ENCODE measurements around the gene EPB42.

The EPB42 gene

GRCh38 chr15:43214169-43214568 lies 6.6 kb downstream of the EPB42 start:
- Histone ChIP-seq H4K20me1 (ENCODE audit: insufficient read depth, low read length) (no peaks in the 10 kb centered on the region), H2AFZ (ENCODE audit: low read depth, low read length) (no peak overlapping the region), H3K27ac (ENCODE audit: low read length) (no peak overlapping the region), H3K4me1 (ENCODE audit: insufficient read depth, low read length) (no peaks in the 10 kb centered on the region), H3K79me2 (ENCODE audit: insufficient read depth, low read length) (no peaks in the 10 kb centered on the region), H3K27me3 (ENCODE audit: insufficient read depth, low read length, poor library complexity) (no peaks in the 10 kb centered on the region), H3K9ac (ENCODE audit: low read depth, low read length) (no peak overlapping the region), H3K4me2 (ENCODE audit: insufficient read depth, low read length) (no peak overlapping the region), H3K9me3 (ENCODE audit: insufficient read depth, low read length, severe bottlenecking) (no peaks in the 10 kb centered on the region), H3K4me3 (ENCODE audit: low read depth in 1 of 2, low read length in 2 of 2) (no peak overlapping the region), H3K36me3 (ENCODE audit: insufficient read depth, low read length) (no peaks in the 10 kb centered on the region)
- no peak for TF ChIP-seq CTCF (IDR thresholded peaks at IDR 0.05; ENCODE audit: borderline replicate concordance, extremely low read depth, low read length, poor library complexity, severe bottlenecking)
- TF ChIP-seq EZH2 (IDR thresholded peaks at IDR 0.05; ENCODE audit: borderline replicate concordance, low read depth, low read length, severe bottlenecking) = no peak
- DNase-seq (no peak), ATAC-seq (ENCODE audit: insufficient read depth, low read depth) (no peak)

GRCh38 chr15:43213466-43213865 lies 7.4 kb downstream of the EPB42 start:
- no peaks in the 10 kb centered on the region for H3K79me2 ChIP-seq (ENCODE audit: insufficient read depth, low read length)
- DNase-seq (no peak), ATAC-seq (ENCODE audit: insufficient read depth, low read depth) (no peak)
- no peak overlapping the region for H3K9ac ChIP-seq (ENCODE audit: low read depth, low read length)
- H3K4me2 ChIP-seq (ENCODE audit: insufficient read depth, low read length) = no peak overlapping the region
- TF ChIP-seq EZH2 (IDR thresholded peaks at IDR 0.05; ENCODE audit: borderline replicate concordance, low read depth, low read length, severe bottlenecking) (no peak), CTCF (IDR thresholded peaks at IDR 0.05; ENCODE audit: borderline replicate concordance, extremely low read depth, low read length, poor library complexity, severe bottlenecking) (no peak)
- H3K9me3 ChIP-seq (ENCODE audit: insufficient read depth, low read length, severe bottlenecking) = no peaks in the 10 kb centered on the region
- no peaks in the 10 kb centered on the region for H3K4me1 ChIP-seq (ENCODE audit: insufficient read depth, low read length)
- no peak overlapping the region for H2AFZ ChIP-seq (ENCODE audit: low read depth, low read length)
- no peaks in the 10 kb centered on the region for H4K20me1 ChIP-seq (ENCODE audit: insufficient read depth, low read length)
- no peaks in the 10 kb centered on the region for H3K27me3 ChIP-seq (ENCODE audit: insufficient read depth, low read length, poor library complexity)
- no peaks in the 10 kb centered on the region for H3K36me3 ChIP-seq (ENCODE audit: insufficient read depth, low read length)
- H3K27ac ChIP-seq (ENCODE audit: low read length) = no peak overlapping the region
- H3K4me3 ChIP-seq (ENCODE audit: low read depth in 1 of 2, low read length in 2 of 2) = no peak overlapping the region

GRCh38 chr15:43212951-43213350 lies 7.9 kb downstream of the EPB42 start:
- Histone ChIP-seq H2AFZ (ENCODE audit: low read depth, low read length) (no peak overlapping the region), H3K79me2 (ENCODE audit: insufficient read depth, low read length) (no peaks in the 10 kb centered on the region), H3K27ac (ENCODE audit: low read length) (no peak overlapping the region), H3K4me2 (ENCODE audit: insufficient read depth, low read length) (no peak overlapping the region), H4K20me1 (ENCODE audit: insufficient read depth, low read length) (no peaks in the 10 kb centered on the region), H3K4me3 (ENCODE audit: low read depth in 1 of 2, low read length in 2 of 2) (no peak overlapping the region), H3K36me3 (ENCODE audit: insufficient read depth, low read length) (no peaks in the 10 kb centered on the region), H3K9me3 (ENCODE audit: insufficient read depth, low read length, severe bottlenecking) (no peaks in the 10 kb centered on the region), H3K27me3 (ENCODE audit: insufficient read depth, low read length, poor library complexity) (no peaks in the 10 kb centered on the region), H3K9ac (ENCODE audit: low read depth, low read length) (no peak overlapping the region), H3K4me1 (ENCODE audit: insufficient read depth, low read length) (no peaks in the 10 kb centered on the region)
- ATAC-seq (ENCODE audit: insufficient read depth, low read depth) (no peak), DNase-seq (no peak)
- TF ChIP-seq EZH2 (IDR thresholded peaks at IDR 0.05; ENCODE audit: borderline replicate concordance, low read depth, low read length, severe bottlenecking) = no peak
- TF ChIP-seq CTCF (IDR thresholded peaks at IDR 0.05; ENCODE audit: borderline replicate concordance, extremely low read depth, low read length, poor library complexity, severe bottlenecking) = no peak

- H3K9me3 ChIP-seq (ENCODE audit: insufficient read depth, low read length, severe bottlenecking) = no peaks in the 10 kb centered on the region
- no peak for DNase-seq
- no peak overlapping the region for H3K27ac ChIP-seq (ENCODE audit: low read length)
- H4K20me1 ChIP-seq (ENCODE audit: insufficient read depth, low read length) = no peaks in the 10 kb centered on the region
- no peaks in the 10 kb centered on the region for H3K79me2 ChIP-seq (ENCODE audit: insufficient read depth, low read length)
- H3K9ac ChIP-seq (ENCODE audit: low read depth, low read length) = no peak overlapping the region
- peaks cover 3% of the 10 kb centered on the region for H3K27me3 ChIP-seq (ENCODE audit: insufficient read depth, low read length, poor library complexity)
- no peaks in the 10 kb centered on the region for H3K4me1 ChIP-seq (ENCODE audit: insufficient read depth, low read length)
- no peak overlapping the region for H2AFZ ChIP-seq (ENCODE audit: low read depth, low read length)
- no peaks in the 10 kb centered on the region for H3K36me3 ChIP-seq (ENCODE audit: insufficient read depth, low read length)
- TF ChIP-seq EZH2 (IDR thresholded peaks at IDR 0.05; ENCODE audit: borderline replicate concordance, low read depth, low read length, severe bottlenecking) = no peak
- H3K4me2 ChIP-seq (ENCODE audit: insufficient read depth, low read length) = no peak overlapping the region
- no peak overlapping the region for H3K4me3 ChIP-seq (ENCODE audit: low read depth in 1 of 2, low read length in 2 of 2)
- ATAC-seq (ENCODE audit: insufficient read depth, low read depth) = no peak
Measured at GRCh38 chr15:43212299-43212698, 8.5 kb downstream of the EPB42 start.

Data from DND-41 (cell line).